ENCODE measurements around the gene ENDOD1. TPM values are rescaled to one million over a fixed set of nuclear protein-coding genes. Genes with fewer than 3 reads are reported as not detected.

ENDOD1 gene
- total and polyA plus RNA-seq, 2 experiments from 2014 or later = 0.76 to 4.0 TPM

- TF ChIP-seq REST (IDR thresholded peaks at IDR 0.05; ENCODE audit: unreplicated experiment) = no peak
- no peak for TF ChIP-seq NANOG (IDR thresholded peaks at IDR 0.05; ENCODE audit: borderline replicate concordance)
- TF ChIP-seq EZH2phosphoT487 (IDR thresholded peaks at IDR 0.05; ENCODE audit: unreplicated experiment) = no peak
- no peak for TF ChIP-seq CREB1 (CRISPR knock-in tag; IDR thresholded peaks at IDR 0.05; ENCODE audit: low read depth)
Observed at GRCh38 chr11:95078526-95078925, 11.1 kb upstream of the ENDOD1 start (continued).

DNA sequence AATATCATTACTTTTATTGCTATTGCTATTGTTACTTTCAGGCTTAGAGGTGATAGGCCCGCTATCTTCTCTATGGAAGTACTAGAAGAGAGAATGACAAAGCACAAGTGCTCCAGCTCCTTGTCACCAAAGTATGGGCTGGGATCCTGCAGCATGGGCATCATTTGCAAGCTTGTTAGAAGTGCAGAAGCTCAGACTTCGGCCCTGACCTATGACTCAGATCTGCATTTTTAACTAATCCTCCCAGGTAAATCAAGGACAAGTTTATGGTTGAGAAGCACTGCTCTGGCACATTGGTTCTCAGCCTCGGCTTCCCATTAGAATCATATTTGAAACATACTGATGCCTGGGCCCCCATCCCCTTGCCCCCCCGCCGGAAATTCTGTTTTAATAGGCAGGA, 8.6 kb upstream of the ENDOD1 start:
- Mint-ChIP-seq H3K4me3 (no peak overlapping the region), H3K27ac (no peak overlapping the region), H3K9me3 (no peaks in the 10 kb centered on the region), H3K4me1 (peaks cover 13% of the 10 kb centered on the region; the same call in 2 of the 3 replicates), H3K36me3 (ENCODE audit: low read depth) (no peaks in the 10 kb centered on the region), H3K27me3 (ENCODE audit: insufficient read depth, low read depth, poor library complexity) (no peaks in the 10 kb centered on the region)
- no peaks in the 10 kb centered on the region for H3K36me3 ChIP-seq (ENCODE audit: insufficient read depth)
- H2AFZ ChIP-seq = peak overlapping the region; percentile 94; the same call in 1 of the 2 replicates
- no peak for ATAC-seq
- H3K27ac ChIP-seq (ENCODE audit: low read depth) = no peak overlapping the region
- H3K4me3 ChIP-seq = no peak overlapping the region
- H3K4me2 ChIP-seq = peak overlapping the region; percentile 49; the same call in 1 of the 2 replicates
- TF ChIP-seq STAT1 (IDR thresholded peaks at IDR 0.05; ENCODE audit: unreplicated experiment) (no peak), ETS1 (IDR thresholded peaks at IDR 0.05) (no peak), NANOG (IDR thresholded peaks at IDR 0.05; ENCODE audit: borderline replicate concordance) (no peak), ZNF114 (CRISPR knock-in tag; IDR thresholded peaks at IDR 0.05) (no peak)
- TF ChIP-seq, protein P1, sequence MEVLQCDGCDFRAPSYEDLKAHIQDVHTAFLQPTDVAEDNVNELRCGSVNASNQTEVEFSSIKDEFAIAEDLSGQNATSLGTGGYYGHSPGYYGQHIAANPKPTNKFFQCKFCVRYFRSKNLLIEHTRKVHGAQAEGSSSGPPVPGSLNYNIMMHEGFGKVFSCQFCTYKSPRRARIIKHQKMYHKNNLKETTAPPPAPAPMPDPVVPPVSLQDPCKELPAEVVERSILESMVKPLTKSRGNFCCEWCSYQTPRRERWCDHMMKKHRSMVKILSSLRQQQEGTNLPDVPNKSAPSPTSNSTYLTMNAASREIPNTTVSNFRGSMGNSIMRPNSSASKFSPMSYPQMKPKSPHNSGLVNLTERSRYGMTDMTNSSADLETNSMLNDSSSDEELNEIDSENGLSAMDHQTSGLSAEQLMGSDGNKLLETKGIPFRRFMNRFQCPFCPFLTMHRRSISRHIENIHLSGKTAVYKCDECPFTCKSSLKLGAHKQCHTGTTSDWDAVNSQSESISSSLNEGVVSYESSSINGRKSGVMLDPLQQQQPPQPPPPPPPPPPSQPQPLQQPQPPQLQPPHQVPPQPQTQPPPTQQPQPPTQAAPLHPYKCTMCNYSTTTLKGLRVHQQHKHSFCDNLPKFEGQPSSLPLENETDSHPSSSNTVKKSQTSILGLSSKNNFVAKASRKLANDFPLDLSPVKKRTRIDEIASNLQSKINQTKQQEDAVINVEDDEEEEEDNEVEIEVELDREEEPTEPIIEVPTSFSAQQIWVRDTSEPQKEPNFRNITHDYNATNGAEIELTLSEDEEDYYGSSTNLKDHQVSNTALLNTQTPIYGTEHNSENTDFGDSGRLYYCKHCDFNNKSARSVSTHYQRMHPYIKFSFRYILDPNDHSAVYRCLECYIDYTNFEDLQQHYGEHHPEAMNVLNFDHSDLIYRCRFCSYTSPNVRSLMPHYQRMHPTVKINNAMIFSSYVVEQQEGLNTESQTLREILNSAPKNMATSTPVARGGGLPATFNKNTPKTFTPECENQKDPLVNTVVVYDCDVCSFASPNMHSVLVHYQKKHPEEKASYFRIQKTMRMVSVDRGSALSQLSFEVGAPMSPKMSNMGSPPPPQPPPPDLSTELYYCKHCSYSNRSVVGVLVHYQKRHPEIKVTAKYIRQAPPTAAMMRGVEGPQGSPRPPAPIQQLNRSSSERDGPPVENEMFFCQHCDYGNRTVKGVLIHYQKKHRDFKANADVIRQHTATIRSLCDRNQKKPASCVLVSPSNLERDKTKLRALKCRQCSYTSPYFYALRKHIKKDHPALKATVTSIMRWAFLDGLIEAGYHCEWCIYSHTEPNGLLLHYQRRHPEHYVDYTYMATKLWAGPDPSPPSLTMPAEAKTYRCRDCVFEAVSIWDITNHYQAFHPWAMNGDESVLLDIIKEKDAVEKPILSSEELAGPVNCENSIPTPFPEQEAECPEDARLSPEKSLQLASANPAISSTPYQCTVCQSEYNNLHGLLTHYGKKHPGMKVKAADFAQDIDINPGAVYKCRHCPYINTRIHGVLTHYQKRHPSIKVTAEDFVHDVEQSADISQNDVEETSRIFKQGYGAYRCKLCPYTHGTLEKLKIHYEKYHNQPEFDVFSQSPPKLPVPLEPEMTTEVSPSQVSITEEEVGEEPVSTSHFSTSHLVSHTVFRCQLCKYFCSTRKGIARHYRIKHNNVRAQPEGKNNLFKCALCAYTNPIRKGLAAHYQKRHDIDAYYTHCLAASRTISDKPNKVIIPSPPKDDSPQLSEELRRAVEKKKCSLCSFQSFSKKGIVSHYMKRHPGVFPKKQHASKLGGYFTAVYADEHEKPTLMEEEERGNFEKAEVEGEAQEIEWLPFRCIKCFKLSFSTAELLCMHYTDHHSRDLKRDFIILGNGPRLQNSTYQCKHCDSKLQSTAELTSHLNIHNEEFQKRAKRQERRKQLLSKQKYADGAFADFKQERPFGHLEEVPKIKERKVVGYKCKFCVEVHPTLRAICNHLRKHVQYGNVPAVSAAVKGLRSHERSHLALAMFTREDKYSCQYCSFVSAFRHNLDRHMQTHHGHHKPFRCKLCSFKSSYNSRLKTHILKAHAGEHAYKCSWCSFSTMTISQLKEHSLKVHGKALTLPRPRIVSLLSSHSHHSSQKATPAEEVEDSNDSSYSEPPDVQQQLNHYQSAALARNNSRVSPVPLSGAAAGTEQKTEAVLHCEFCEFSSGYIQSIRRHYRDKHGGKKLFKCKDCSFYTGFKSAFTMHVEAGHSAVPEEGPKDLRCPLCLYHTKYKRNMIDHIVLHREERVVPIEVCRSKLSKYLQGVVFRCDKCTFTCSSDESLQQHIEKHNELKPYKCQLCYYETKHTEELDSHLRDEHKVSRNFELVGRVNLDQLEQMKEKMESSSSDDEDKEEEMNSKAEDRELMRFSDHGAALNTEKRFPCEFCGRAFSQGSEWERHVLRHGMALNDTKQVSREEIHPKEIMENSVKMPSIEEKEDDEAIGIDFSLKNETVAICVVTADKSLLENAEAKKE (CRISPR knock-in tag; IDR thresholded peaks at IDR 0.05) = no peak
- H3K79me2 ChIP-seq (replicated peaks; ENCODE audit: insufficient read depth) = no peaks in the 10 kb centered on the region
- DNase-seq (ENCODE audit: low spot score) = no peak
- H3K9me2 ChIP-seq (ENCODE audit: insufficient read depth) = no peaks in the 10 kb centered on the region
- peaks cover 12% of the 10 kb centered on the region for H3K4me1 ChIP-seq (ENCODE audit: insufficient read depth)
- no peaks in the 10 kb centered on the region for H3F3A ChIP-seq (replicated peaks; ENCODE audit: low read depth)
- no peaks in the 10 kb centered on the region for H4K20me1 ChIP-seq (replicated peaks; ENCODE audit: insufficient read depth)
- no peaks in the 10 kb centered on the region for H3K27me3 ChIP-seq (ENCODE audit: insufficient read depth)
